ENCODE measurements around the gene BEX3.

GRCh38 chrX:103386332-103386731 is 10.0 kb downstream of the BEX3 start:
- TF ChIP-seq, protein P1, sequence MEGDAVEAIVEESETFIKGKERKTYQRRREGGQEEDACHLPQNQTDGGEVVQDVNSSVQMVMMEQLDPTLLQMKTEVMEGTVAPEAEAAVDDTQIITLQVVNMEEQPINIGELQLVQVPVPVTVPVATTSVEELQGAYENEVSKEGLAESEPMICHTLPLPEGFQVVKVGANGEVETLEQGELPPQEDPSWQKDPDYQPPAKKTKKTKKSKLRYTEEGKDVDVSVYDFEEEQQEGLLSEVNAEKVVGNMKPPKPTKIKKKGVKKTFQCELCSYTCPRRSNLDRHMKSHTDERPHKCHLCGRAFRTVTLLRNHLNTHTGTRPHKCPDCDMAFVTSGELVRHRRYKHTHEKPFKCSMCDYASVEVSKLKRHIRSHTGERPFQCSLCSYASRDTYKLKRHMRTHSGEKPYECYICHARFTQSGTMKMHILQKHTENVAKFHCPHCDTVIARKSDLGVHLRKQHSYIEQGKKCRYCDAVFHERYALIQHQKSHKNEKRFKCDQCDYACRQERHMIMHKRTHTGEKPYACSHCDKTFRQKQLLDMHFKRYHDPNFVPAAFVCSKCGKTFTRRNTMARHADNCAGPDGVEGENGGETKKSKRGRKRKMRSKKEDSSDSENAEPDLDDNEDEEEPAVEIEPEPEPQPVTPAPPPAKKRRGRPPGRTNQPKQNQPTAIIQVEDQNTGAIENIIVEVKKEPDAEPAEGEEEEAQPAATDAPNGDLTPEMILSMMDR (IDR thresholded peaks at IDR 0.05): no peak
- no peak for TF ChIP-seq POLR2A (IDR thresholded peaks at IDR 0.05)

Data from body of pancreas (tissue), 4 donors.